RPMI7951 (cell line): ENCODE measurements around the gene MCU. TPM values are rescaled to one million over a fixed set of nuclear protein-coding genes. Genes with fewer than 3 reads are reported as not detected.
"Not testable (repeated sequence)": the region's sequence is repeated elsewhere in the genome, so short reads cannot be mapped to it uniquely, and the experiment has no call there.

ENCODE experiments used
- DNase-seq: peaks from one replicate; pipeline ENCODE4 v3.0.0-alpha.2; 2012; ENCODE audit warnings: low read depth
- total RNA-seq: library from RNA; depleted of rRNA; stranded (reverse); fragments of >200 nt; shearing (Covaris generic); gene quantifications from 2 replicates; pipeline ENCODE4 v1.2.3, GENCODE V29; 2014

The MCU gene
- total RNA-seq, 1 experiment from 2014 or later, result 31.1 TPM

GRCh38 chr10:72686430-72686829 is 5.5 kb upstream of the MCU start:
- DNase-seq, result not testable (repeated sequence)

DNA sequence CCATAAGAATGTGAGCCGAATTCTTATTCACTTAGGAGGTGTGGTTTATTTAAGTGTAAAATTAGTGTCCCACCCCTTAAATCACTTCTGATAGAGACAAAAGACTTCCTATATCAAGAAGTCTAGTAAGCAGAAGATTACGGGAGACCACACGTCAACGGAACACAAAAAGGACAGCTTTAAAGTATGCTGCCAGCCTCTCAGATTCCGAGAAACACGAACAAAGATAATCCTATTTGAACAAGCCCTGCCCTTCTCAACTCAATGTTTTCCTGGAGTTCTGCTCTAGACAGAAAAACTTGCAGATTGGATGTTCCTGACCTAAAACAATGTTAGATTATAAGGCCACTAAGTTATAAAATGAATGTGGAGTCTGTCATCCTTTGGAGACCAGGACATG is 4.9 kb upstream of the MCU start:
- DNase-seq, result no peak

DNA sequence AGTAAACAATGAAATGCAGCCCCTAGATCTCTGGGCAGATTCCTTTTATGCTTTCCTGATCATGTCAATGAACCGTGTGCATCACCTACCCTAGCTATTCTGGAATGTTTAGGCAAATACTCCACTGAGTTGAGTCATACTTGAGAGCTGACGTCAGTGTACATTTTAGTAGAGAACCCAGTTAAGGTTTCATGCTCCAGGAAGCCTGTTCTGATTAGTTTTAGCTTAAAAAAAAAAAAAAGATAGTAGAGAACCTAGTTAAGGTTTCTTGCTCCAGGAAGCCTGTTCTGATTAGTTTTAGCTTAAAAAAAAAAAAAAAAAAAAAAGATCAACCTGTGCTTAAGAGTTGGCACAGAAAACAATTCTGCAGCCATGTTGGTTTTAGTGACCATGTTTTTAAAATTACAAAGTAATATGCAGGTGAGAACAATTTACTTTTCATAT is 3.7 kb upstream of the MCU start:
- DNase-seq, result peak; percentile 58

GRCh38 chr10:72689660-72690059 is 2.3 kb upstream of the MCU start:
- DNase-seq, result no peak

DNA sequence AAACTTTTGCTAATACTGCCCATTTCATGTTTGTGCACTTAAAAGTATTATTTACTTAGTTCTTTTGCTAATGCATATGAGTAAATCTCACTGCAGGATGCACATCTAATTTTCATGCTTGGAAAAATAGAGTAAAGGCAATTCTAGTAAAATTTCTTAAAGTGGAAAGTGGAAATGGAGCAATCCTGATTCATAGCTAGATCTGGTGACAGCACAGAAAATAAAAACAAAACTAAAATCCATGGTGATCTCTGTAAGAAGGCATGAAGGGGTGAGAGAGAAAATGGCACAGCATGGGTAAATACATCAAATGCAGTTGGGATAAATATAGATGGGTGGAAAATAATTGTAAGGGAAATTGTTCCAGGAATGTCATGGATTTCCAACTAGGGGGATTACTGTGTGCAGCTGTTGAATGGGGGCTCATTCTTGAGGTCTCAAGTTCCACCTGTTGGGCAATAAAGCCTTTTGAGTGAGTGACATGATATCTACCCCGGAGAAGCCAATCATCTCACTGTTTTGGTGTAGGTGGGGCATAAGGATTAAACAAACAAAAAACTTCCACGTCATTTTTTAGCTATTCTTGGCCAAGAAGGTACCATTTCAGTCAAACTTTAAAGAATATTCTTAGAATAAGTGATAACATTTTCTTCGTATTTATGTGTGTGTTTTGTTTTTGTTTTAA is 1.7 kb upstream of the MCU start:
- no peak for DNase-seq

DNA sequence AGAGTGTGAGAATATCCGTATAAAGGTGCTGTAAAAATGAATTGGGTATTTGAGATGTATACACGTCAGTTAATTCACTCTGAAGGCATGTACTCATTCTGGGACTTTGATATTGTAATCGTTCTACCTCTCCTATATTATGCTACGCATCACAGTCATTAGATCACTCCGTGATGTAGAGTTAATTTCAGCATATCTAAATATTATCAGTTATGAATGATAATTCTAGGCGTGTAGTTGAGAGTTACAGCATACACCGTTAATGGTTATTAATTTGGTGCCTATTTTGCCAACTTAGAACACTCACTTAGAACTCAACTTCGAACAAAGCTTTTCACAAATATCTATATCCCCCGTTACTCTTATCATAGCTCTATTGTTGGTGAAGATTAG is 477 bp upstream of the MCU start:
- DNase-seq, result no peak

DNA sequence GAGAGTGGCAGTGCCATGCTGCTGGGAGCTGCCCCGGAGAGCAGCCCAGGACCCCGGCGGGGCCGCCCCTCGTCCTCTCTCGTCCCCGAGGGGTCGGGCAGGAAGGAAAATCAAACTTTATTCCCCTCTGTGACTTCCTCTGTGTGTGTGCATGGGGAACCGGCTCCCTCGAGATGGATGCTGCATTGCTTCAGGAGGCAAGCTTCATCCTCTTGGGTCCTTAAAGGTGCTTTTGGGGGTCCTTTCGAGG is 726 bp downstream of the MCU start:
- DNase-seq, result no peak

DNA sequence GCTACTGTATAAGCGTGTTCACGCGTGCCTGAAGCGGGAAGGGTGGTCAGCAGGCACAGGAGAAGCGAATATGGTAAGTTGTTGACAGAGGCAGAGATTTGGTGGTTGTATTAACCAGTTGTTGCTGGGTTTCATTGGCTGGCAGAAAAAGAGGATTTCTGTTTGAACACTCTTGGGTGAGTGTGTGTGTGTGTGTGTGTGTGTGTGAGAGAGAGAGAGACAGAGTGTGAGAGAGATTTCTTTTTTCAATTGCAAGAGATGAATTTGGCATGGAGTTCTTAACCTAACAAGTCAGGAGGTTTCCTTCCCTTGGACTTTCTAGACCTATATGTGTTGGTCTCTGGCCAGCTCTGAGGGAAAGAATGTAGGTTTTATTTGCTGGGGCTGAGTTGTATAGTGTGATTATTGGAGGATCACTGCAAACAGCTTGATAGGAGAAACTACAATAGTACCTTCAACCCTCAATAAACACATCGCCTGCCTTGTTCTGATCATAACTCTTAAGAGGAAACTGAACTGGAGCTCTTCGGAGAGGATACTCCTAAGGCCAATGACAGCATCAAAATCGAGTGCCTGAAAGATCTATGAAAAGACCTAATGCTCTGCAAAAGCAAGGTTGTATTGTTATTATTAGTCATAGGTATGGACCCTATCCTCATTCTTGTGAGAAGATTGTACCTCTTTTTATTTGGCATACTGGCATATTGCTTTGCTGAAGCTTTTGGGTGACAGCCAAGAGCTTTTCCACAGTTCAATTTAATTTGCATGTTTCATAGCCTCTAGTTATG is 1.2 kb downstream of the MCU start:
- peak; percentile 24 for DNase-seq

DNA sequence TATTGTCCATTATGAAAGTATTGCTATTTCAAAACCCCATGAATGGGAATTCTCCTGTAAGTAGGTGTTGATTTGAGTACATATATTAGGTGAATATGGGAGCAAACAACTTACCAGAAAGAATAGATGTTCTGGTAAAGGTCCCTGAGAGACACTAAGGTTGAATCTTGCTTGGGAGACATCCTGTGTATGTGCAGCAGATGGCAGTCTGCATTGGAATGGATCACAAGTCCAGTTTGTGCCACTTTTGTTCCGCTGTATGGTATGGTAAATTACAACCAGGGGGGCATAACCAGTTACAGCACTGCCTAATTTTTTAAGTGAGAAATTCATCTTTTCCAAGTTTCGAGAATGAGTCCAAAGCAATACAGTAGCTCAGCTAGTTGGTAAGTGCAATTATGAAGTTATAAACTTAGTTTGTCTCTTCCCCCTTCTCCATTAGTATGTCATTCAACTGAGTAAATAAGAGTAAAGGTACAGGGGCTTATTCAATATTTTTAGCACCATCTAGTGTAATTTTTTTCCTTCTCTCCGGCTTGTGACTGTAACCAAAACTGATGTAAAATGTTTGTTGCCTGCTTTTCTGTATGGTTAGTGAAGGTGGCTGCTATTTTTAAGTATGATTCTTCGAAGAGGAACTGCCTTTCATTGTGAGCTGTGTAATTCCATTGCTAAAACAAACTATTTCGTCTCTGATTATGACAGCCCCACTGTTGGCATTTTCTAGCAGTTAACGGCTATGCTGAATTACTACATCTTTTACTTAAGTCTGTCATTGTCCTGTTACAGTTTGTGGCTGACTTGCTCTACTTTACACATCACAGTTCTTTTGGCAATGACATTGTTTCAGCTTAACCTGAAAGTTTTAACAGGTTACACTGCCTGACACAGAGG is 2.8 kb downstream of the MCU start:
- peak; percentile 42 for DNase-seq

GRCh38 chr10:72695496-72695895 is 3.6 kb downstream of the MCU start:
- DNase-seq, result no peak

DNA sequence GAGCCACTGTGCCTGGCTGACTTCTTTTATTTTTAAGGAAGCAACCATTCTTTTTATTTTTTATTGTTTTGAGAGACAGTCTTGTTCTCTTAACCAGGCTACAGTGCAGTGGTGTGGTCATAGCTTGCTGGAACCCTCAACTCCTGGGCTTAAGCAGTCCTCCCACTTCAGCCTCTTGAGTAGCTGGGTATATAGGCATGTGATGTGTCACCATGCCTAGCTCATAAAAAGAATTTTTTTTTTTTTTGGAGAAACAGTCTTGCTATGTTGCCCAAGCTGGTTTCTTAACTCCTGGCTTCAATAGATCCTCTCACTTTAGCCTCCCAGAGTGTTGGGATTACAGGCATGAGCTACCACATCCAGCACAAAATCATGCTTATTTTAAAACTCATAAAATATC is 5.8 kb downstream of the MCU start:
- DNase-seq, result no peak

- not testable (repeated sequence) for DNase-seq
These were observed 10.5 kb downstream of the MCU start for GRCh38 chr10:72702465-72702864.

- no peak for DNase-seq
These were observed 11.1 kb downstream of the MCU start for GRCh38 chr10:72702868-72703581.

DNA sequence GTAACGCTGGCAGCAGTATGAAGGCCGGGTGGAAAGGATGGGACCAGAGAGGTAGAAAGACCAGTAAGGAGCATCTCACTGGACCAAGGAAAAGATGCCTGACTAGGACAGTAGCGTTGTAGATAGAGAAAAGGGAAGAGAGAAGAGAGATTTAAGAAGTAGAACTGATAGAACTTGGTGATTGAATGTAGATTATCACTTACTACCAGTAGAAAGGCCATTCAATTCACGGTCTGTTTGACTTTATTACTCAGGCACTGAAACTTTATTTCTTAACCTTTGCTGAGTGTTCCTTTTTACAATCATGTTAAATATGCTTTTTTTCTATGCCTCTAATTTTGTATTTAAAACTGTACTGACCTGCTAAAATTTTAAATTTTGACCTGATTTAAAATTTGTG is 12.2 kb downstream of the MCU start:
- DNase-seq, result no peak

DNA sequence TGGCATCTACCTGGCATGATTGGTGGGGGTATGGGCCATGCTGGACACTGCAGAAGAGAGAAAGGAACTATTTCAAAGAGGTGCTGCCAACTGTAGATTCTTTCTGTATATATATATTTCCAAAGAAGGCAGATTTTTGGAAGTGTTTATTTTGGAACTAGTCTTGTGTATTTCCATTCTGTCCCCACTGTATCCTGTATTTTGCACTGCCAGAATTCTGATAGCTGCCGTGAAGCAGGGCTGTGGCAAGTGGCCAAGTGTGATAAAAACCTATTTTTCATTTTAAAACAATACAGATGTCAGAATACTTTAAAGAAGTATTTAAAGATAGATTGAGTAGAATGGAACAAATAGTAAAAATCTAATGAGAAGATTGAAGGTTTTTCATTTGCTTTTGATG is 17.1 kb downstream of the MCU start:
- DNase-seq, result no peak

- no peak for DNase-seq
These were observed 20.2 kb downstream of the MCU start for GRCh38 chr10:72712136-72712535.

DNA sequence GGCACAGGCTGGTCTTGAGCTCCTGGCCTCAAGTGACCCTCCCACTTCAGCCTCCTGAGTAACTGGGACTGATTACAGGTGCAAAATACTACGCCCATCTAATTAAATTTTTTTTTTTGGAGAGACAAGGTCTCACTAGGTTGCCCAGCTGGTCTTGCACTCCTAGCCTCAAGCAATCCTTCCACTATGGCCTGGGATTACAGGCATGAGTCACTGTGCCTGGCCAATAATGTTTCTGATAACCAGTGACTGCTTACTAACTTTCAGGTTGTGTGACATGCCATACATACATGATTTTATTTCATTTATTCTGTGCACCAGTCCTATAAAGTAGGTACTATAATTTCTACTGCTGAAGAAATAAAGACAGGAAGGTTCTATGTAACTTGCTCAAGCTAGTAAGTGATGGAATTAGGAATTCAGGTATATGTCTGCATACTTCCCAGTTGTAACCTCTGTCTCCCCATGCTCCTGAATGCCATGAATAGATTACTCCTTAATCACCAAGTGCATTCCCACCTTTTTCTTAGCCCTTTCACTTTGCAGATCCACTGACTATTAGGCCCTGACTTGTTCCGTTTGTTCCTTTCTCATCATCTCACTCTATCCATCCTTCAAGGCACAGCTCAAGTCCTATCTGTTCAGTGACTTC is 28.1 kb downstream of the MCU start:
- peak; percentile 22 for DNase-seq

DNA sequence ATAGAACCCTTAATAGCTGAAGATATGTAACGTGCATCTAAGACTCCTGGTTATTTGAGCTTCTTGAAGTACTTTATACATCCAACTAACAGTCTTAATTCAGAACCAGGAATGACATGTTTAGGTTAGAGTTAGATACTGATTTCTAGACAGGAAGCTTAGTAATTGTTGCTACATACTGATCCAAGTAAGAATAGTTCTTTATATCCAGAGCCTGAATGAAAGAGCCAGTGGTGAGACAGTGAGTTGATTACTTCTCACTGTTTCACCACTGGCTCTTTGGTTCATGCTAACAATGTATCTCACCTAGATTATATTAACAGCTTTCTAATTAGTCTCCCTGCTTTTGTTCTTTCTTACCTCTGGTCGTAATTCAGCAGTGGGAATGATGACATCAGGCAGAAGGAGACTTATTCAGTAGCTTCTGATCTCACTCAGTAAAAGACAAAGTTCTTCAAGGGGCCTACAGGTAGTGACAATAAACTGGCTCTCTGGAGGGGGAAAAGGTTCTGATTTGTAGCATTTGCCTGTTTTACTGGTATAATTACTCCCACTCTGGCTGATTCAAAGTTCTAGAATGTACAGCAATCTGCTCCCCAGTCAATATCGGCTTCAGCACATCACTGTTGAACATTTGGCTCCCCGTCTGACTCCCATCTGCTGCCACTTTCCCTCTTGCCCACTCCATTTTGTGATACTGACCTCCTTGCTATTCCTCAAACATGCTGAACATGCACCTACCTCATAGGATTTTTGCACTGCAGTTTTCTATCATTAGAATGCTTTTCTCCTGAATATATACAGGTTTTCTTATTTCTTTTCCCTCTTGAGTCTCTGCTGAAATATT is 29.1 kb downstream of the MCU start:
- no peak for DNase-seq

DNA sequence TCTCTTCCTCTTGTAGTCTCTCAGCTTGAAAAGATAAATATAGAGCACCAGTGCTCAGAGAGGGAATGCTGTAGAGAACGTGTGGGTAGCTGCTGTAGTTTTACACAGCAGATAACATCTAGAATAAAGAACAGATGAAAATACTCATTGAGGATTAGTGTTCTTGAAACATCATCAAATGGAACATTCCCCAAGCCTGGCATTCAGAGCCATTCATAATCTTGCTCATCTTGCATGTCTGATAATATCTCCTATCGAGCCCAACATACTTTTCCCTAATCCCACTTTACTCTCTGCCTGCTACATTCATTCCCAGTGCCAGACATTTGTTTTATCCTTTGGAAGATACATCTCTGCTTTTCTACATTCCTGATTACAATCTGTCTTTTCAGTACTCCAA is 35.2 kb downstream of the MCU start:
- DNase-seq, result no peak

GRCh38 chr10:72728462-72728861 is 36.5 kb downstream of the MCU start:
- DNase-seq, result no peak

DNA sequence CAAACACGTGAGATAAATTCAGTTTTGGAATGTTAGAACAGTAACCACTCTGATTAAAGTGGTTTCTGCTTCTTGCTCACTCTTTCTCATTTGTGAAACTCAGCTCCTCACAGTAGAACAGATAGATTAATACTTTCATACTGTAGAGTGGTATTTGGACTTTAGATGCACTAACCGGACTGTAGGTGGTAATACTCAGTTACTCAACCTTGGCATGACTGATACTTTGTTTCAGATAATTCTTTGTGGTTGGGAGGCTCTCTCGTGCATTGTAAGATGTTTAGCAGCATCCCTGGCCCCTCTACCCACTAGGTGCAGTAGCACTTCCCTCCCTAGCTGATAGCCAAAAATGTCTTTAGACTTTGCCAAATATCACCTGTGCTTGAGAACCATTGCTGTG is 37.6 kb downstream of the MCU start:
- no peak for DNase-seq
